NOMO-1 treated with dmso at 0.1 percent for 144 hours (cell line): ENCODE data around the gene MORN1.

Experiments
- DNase-seq: peaks from one replicate; lab custom pipeline; 2025; ENCODE audit not compliant: unreplicated experiment; lab: John Stamatoyannopoulos, UW

The MORN1 gene

GRCh38 chr1:2311184-2312032 lies 79.9 kb downstream of the MORN1 start:
- no peak for DNase-seq

- no peak for DNase-seq
Measured at GRCh38 chr1:2310332-2311183, 80.8 kb downstream of the MORN1 start.

DNA sequence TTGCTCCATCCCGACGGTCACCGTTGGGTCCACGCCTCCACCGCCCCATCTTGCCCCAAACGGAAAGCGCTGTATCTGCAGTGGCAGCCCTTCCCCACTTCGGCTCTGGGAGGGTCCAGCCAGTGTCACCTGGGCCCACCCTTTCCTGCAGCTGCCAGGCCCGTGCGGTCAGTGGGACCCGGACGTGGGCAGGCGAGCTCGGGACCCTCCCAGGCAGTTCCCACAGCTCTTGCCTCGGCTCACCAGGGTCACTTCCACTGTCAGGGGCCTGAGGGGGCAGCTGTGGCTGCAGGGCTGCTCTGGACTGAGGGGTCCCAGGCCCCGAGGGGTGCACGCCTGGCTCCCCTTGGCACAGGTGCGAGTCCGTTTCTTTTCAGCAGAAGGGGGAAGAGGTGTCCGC lies 82.5 kb downstream of the MORN1 start:
- no peak for DNase-seq

GRCh38 chr1:2307972-2308371 lies 83.4 kb downstream of the MORN1 start:
- no peak for DNase-seq

GRCh38 chr1:2307064-2307605 lies 84.2 kb downstream of the MORN1 start:
- no peak for DNase-seq

GRCh38 chr1:2306151-2306978 lies 85.0 kb downstream of the MORN1 start:
- DNase-seq, result no peak

DNA sequence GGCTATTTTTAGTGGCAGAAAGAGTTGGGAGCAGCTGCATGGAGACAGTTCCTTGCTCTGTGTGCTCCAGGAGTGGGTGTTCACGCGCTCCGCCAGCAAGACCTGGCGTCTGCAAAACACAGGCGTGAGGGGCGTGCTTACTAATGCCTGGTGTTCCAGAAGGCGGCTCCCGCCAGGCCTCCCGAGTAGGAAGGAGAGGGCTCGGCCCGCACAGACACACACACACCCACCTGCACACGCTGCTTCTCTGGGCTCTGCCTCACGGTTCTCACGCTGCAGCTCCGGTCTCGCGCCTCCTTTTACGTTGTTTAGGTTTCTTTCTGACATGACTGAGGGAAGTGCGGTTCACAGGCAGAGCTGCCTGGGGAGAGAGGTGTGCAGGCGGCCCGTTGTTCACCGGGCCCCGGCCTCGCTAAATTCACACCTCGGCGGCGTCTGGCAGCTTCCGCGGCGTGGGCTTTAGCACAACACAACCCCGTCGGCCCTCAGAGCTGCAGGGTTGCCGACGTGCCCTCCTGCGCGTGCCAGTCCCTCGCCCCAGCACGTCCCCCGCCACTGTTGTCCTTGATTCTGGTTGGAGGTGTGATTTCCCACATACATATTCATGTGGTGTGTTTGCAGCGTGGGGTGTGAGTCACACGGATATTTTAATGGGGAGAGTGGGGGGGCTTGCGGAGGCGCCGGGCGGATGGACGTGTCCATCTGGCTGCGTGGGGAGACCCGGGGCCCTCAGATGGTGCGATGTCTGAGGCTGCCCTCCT lies 86.3 kb downstream of the MORN1 start:
- no peak for DNase-seq

DNA sequence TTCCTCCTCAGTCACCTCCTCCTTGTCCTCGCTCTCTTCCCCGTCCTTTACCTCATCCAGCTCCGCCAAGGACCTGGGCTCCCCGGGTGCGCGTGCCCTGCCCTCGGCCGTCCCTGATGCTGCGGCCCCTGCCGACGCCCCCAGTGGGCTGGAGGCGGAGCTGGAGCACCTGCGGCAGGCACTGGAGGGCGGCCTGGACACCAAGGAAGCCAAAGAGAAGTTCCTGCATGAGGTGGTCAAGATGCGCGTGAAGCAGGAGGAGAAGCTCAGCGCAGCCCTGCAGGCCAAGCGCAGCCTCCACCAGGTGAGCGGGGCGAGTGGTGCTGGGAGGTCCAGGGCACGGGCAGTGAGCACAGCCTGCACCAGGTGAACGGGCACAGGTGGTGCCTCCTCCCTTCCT lies 87.1 kb downstream of the MORN1 start:
- DNase-seq, result no peak

DNA sequence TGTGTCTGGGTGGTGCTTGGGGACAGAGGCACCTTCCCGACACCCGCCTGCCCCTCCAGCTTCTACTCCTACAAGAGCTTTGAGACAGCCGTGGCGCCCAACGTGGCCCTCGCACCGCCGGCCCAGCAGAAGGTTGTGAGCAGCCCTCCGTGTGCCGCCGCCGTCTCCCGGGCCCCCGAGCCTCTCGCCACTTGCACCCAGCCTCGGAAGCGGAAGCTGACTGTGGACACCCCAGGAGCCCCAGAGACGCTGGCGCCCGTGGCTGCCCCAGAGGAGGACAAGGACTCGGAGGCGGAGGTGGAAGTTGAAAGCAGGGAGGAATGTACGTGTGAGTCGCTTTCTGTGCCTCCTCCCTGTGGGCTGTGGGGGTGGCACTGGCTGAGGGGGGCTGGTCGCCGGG lies 87.6 kb downstream of the MORN1 start:
- no peak for DNase-seq

DNA sequence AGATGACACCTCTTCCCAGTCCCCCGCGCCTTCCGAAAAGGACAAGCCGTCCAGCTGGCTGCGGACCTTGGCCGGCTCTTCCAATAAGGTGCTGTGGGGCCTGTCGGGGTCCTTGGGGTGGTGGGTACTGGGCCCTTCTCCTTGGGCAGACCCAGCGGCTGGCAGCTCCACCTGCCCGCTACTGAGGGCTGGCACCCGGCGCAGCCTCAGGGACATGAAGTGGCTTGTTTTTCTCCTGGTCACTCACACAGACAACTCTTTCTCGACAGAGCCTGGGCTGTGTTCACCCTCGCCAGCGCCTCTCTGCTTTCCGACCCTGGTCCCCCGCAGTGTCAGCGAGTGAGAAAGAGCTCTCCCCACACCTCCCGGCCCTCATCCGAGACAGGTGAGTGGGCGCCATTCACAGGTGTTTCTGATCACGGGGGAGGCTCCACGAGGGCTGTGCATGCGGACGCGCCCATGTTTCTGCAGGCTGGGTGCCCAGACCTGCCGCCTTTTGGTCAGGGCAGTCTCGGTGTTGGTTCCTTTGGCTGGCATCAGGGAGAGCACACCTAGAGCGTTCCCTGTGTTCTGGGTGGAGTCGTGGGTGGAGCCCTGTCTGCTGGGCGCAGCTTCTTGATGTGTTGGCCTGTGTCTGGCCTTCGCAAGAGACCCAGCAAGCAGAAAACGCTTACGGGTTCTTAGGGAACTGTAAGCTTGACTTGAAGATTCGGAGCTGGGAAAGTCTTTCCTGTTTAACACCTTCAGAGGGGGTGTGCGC lies 88.2 kb downstream of the MORN1 start:
- no peak for DNase-seq

DNA sequence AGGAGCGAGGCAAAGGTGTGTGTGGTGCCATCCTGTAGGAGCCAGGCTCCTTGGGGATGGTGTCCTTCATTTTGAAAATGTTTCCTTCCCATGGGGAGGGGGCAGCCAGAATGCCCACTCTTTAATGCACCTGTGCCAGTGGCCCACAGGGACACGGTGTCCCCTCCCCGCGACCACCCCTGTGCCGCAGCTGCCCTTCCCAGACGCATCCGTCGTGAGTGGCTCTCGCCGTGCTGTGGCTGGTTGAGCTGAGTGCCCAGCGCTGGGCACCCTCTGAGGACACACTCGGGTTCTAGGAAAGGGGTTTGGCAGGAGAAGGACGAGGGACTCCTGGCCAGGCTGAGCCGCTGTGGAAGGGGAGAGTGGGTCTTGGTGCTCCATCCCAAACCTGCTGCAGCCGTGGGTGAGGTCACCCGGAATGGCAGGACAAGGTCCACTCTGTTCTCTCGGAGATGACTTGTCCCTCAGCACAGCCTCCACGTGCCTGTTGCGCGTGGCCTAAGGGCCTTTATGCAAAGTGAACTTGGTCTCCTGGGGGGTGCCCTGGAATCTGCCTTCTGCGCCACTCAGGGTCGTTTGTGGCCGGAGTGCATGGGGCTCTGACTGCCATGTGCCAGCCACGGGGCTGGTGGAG lies 88.9 kb downstream of the MORN1 start:
- no peak for DNase-seq

DNA sequence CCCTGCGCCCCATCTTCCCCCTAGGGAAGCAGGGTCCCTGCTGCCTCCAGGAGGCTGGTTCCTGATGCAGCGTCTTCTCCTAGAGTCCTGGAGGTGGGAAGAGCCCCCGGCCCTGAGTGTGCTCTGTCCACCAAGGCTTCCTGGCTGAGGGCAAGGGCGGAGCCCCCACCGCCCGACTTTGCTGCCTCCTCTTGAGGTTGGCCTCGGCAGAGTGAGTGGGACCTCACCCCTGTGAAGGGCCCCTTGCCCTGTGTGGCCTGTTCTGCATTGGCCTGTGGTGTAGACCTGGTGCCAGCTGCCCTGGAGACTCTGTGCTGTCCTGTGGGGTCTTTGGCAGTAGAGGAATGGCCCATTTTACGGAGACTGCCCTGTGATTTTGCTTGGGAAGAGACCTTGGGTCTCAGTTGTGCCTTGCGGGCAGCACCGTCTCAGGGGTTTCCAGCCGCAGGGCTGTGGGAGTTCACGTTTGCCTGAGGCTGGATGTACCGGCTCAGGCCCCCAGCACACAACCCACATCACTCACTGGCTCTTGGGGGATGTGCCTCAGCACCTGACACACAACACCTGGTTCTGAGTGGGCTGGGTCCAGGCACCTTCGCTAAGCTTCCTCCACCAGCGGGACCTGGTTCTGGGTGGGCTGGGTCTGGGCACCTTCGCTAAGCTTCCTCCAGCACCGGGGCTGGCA lies 89.6 kb downstream of the MORN1 start:
- DNase-seq, result no peak

GRCh38 chr1:2300851-2301606 lies 90.3 kb downstream of the MORN1 start:
- peak; percentile 91 for DNase-seq

GRCh38 chr1:2300004-2300771 lies 91.2 kb downstream of the MORN1 start:
- no peak for DNase-seq

DNA sequence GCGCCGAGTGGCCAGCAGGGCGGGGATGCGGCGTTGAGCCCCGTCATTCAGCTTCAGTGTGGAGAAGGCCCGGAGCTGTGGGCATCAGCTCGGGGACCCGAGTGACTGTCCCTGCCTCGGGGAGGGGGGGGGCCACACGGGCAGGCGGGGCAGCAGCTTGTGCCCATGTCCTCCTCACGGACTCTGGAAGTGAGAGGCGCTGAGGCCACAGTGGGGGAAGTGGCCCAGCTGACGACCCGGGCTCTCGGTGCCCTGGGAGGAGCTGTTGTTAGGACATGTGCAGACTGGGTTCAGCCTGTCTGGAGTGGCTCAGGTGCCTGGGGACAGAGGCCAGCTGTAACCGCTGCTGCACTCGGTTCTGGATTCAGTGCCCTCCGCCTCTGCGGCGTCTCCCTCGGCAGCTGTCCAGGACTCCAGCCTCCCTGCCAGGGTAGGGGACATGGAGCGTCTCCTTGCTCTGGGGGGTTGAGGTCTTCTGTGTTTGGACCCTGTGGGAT lies 92.2 kb downstream of the MORN1 start:
- no peak for DNase-seq

DNA sequence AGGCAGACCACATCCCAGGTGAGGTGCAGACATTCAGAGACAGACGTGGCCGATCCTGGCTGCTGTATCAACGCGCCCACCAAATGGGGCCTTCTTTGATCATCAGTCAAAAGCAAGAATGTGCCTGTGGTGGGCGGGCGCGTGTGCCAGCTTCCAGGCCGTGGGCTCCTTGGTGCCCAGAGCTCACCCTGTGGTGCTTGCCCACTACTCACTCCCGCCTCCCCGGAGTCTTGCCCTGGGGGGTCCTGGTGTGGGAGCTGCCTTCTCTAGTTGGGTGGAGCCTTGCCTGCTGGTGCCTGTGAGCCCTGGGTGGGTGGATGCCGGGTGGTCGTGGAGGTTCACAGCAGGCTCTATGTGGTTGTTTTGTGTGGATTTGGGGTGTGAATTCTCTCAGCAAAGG lies 92.7 kb downstream of the MORN1 start:
- DNase-seq, result no peak
